CD4-positive, alpha-beta T cell treated with Interleukin-21 for 1 hour (primary cell): ENCODE data around the gene ANGPTL4.
"Not testable (repeated sequence)": the region's sequence is repeated elsewhere in the genome, so short reads cannot be mapped to it uniquely, and the experiment has no call there.

Experiments
- DNase-seq: peaks from one replicate; pipeline ENCODE4 v3.0.0-alpha.2; 2020

Gene ANGPTL4

DNA sequence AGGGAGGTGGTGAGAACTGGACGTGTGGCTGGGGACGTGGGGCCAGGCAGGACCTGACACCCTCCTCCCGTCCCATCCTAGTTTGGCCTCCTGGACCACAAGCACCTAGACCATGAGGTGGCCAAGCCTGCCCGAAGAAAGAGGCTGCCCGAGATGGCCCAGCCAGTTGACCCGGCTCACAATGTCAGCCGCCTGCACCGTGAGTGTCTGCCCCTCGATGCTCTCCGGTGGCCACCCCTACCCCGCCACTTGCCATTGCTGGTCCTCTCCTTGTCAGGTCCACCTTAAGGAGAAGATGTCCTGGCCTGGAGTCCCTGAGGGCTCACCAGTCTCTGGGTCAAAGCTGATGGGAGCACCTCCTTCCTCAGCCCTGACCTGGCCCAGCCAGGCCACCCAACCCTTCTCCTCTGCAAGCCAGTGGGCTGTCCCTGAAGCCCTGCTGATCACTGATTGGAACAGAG lies 2.2 kb downstream of the ANGPTL4 start:
- DNase-seq: no peak

- no peak for DNase-seq
These were observed 3.0 kb downstream of the ANGPTL4 start for GRCh38 chr19:8366961-8367326.

GRCh38 chr19:8367327-8368001 lies 3.5 kb downstream of the ANGPTL4 start:
- DNase-seq: no peak

- no peak for DNase-seq
These were observed 6.4 kb downstream of the ANGPTL4 start for GRCh38 chr19:8370176-8371010.

DNA sequence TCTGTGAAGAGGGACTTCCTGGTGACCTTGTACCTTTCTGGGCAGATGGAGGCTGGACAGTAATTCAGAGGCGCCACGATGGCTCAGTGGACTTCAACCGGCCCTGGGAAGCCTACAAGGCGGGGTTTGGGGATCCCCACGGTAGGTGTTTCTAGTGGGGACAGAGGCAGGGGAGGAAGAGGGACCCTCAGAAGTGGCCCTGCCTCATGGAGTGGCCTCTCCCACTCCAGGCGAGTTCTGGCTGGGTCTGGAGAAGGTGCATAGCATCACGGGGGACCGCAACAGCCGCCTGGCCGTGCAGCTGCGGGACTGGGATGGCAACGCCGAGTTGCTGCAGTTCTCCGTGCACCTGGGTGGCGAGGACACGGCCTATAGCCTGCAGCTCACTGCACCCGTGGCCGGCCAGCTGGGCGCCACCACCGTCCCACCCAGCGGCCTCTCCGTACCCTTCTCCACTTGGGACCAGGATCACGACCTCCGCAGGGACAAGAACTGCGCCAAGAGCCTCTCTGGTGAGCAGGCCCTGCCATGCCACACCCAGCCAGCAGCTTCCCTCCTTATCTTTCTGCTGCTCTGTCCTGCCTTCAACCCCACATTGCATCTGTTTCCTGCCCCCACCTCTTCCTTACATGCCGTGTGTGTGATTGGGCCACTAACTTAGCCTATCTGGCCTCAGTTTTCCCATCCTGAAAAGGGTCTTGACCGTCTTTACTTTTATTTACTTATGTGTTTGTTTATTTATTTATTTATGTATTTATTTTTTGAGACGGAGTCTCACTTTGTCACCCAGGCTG lies 7.3 kb downstream of the ANGPTL4 start:
- no peak for DNase-seq

- DNase-seq: no peak
These were observed 10.2 kb downstream of the ANGPTL4 start for GRCh38 chr19:8373867-8374813.

GRCh38 chr19:8375766-8376165 lies 11.8 kb downstream of the ANGPTL4 start:
- DNase-seq: not testable (repeated sequence)

DNA sequence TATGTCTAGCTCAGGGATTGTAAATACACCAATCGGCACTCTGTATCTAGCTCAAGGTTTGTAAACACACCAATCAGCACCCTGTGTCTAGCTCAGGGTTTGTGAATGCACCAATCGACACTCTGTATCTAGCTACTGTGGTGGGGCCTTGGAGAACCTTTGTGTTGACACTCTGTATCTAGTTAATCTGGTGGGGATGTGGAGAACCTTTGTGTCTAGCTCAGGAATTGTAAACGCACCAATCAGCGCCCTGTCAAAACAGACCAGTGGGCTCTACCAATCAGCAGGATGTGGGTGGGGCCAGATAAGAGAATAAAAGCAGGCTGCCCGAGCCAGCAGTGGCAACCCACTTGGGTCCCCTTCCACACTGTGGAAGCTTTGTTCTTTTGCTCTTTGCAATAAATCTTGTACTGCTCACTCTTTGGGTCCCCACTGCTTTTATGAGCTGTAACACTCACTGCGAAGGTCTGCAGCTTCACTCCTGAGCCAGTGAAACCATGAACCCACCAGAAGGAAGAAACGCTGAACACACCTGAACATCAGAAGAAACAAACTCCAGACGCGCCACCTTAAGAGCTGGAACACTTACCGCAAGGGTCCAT lies 12.5 kb downstream of the ANGPTL4 start:
- DNase-seq: not testable (repeated sequence)

- DNase-seq: no peak
These were observed 13.6 kb downstream of the ANGPTL4 start for GRCh38 chr19:8377598-8377997.

- not testable (repeated sequence) for DNase-seq
These were observed 15.4 kb downstream of the ANGPTL4 start for GRCh38 chr19:8379156-8379891.

DNA sequence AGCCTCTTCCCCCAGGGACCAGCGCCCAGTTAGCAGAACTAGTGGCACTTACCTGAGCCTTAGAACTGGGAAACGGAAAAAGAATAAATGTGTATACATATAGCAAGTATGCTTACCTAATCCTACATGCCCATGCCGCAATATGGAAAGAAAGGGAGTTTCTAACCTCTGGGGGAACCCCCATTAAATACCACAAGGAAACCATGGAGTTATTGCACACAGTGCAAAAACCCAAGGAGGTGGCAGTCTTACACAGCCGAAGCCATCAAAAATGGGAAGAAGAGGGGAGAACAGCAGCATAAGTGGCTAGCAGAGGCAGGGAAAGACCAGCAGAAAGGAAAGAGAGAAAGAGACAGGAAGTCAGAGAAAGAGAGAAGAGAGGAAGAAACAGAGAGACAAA lies 20.6 kb downstream of the ANGPTL4 start:
- not testable (repeated sequence) for DNase-seq

GRCh38 chr19:8385103-8385502 lies 21.1 kb downstream of the ANGPTL4 start:
- not testable (repeated sequence) for DNase-seq

DNA sequence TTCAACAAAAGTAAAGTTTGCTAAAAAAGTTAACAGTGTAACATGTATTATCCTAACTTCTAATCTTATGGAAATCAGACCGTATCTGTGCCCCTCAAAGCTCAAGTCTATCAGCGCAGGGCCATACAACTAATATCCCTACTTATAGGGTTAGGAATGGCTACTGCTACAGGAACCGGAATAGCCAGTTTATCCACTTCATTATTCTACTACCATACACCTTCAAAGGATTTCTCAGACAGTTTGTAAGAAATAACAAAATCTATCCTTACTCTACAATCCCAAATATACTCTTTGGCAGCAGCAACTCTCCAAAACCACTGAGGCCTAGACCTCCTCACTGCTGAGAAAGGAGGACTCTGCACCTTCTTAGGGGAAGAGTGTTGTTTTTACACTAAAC lies 21.6 kb downstream of the ANGPTL4 start:
- not testable (repeated sequence) for DNase-seq

DNA sequence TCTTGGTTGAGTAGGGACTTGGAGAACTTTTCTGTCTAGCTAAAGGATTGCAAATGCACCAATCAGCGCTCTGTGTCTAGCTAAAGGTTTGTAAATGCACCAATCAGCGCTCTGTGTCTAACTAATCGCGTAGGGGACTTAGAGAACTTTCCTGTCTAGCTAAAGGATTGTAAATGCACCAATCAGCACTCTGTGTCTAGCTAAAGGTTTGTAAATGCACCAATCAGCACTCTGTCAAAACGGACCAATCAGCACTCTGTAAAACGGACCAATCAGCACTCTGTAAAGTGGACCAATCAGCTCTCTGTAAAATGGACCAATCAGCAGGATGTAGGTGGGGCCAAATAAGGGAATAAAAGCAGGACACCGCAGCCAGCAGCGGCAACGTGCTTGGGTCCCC lies 22.5 kb downstream of the ANGPTL4 start:
- not testable (repeated sequence) for DNase-seq

- no peak for DNase-seq
These were observed 23.0 kb downstream of the ANGPTL4 start for GRCh38 chr19:8386990-8387389.

DNA sequence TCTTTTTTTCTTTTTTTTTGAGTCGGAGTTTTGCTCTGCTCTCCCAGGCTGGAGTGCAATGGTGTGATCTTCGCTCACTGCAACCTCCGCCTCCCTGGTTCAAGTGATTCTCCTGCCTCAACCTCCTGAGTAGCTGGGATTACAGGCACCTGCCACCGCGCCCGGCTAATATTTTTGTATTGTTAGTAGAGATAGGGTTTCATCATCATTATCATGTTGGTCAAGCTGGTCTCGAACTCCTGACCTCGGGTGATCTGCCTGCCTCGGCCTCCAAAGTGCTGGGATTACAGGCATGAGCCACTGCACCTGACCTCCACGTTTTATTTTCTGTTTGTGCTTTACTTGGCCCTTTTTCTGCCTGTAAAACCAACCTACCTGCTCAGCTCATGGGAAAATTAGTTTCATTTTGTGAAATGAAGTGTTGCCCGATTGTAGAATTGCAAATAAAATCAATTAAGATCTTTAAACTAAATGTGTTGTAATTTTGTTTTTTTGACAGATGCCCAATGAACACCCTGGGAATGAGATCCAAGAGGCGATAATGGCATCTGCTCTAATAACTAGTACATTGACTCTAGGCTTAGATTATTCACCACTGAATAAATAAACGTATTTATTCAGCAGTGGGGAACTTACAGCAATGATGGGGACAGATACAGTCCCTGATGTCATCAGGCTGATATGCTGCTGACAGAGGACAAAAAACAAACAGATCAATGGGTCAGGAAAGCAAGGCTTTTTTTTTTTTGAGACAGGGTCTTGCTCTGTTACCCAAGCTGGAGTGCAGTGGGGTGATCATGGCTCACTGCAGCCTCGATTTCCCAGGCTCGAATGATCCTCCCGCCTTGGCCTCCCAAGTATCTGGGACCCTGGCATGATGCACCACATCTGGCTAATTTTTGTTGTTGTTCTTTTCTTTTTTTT lies 24.0 kb downstream of the ANGPTL4 start:
- DNase-seq: no peak

DNA sequence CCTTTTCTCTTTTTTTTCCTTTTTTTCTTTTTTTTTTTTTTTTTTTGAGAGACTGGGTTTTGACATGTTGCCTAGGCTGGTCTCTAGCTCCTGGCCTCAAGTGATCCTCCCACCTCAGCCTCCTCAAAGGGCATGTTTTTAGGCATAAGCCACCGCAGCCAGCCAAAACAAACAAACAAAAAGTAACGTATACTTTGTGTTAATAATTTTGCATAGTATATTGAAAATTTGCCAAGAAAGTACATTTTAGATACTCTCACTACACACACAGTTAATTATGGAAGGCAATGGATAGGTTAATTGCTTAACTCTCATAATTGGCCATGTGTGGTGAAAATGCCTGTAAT lies 24.6 kb downstream of the ANGPTL4 start:
- DNase-seq: no peak

- peak; percentile 100 for DNase-seq
These were observed 26.1 kb downstream of the ANGPTL4 start, which contains the start of gene RAB11B for GRCh38 chr19:8389891-8390616. TSS of gene RAB11B (plus strand) at chr19:8390360. CDS start at chr19:8390417, 57 bp downstream.

DNA sequence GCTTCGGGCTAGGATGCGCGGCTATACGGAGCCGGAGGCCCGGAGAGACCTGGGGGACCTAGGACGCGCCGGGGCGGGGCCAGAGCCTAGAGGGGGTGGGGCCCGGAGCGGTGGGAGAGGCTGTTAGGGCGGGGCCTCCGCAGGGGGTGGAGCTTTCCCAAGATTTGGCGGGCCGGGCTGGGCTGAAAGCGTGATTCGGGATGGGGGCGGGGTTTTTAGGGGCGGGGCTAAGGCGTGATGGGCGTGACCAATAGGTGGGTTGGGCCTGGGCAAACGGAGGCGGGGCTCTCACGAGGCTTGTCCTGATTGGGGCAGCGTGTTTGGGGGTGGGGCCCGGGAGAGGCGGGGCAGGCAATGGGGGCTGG lies 26.6 kb downstream of the ANGPTL4 start:
- DNase-seq: peak; percentile 93
